Lower lobe of right lung (tissue), 2 donors: Measurements from ENCODE around the gene FHL3. TPM values are rescaled to one million over a fixed set of nuclear protein-coding genes. Genes with fewer than 3 reads are reported as not detected.

ENCODE experiments used
- ATAC-seq, 2 donors: fragments of 200-7000 bp; cut with Tn5 transposase; one replicate each; pipeline ENCODE4 v1.9.1; 2020 to 2022; ENCODE audit warnings: mild to moderate bottlenecking in 2 of 2, moderate library complexity in 2 of 2
- DNase-seq: peaks from one replicate; pipeline ENCODE4 v3.0.0-alpha.2; 2020
- H3K27ac ChIP-seq: fragments of 200-600 bp; one replicate; pipeline ENCODE4 v1.8.0; 2022
- H3K27me3 ChIP-seq: fragments of 200-600 bp; one replicate; pipeline ENCODE4 v1.8.0; 2022; ENCODE audit warnings: low read depth
- H3K36me3 ChIP-seq: fragments of 200-600 bp; one replicate; pipeline ENCODE4 v1.8.0; 2022; ENCODE audit warnings: mild to moderate bottlenecking
- H3K4me1 ChIP-seq: fragments of 200-600 bp; one replicate; pipeline ENCODE4 v1.8.0; 2022
- H3K4me3 ChIP-seq: fragments of 200-600 bp; one replicate; pipeline ENCODE4 v1.8.0; 2022; ENCODE audit warnings: mild to moderate bottlenecking
- H3K9me3 ChIP-seq: fragments of 200-600 bp; one replicate; pipeline ENCODE4 v1.8.0; 2022
- intact Hi-C: fragments of 100-400 bp; cut with DNase I; formaldehyde crosslinking; loops from one replicate; pipeline ENCODE4 v1.11.0; 2022
- total RNA-seq: library from RNA; stranded (reverse); fragmentation: NEBNext Ultra II Directional; extraction: Animal tissue kit (Norgen Biotek cat#: 25700); gene quantifications from one replicate; pipeline ENCODE4 v1.2.1, GENCODE V29; 2021
- TF ChIP-seq, protein P1 (sequence below): fragments of 200-600 bp; IDR thresholded peaks from one replicate; pipeline ENCODE4 v1.8.0; 2022; ENCODE audit warnings: antibody characterized with exemption, mild to moderate bottlenecking
- donor health status: DM: no; HTN: yes; CAD: no; lungs with severe emphysema.

Gene FHL3
- total RNA-seq, 1 donor from 2014 or later = 16.9 TPM

DNA sequence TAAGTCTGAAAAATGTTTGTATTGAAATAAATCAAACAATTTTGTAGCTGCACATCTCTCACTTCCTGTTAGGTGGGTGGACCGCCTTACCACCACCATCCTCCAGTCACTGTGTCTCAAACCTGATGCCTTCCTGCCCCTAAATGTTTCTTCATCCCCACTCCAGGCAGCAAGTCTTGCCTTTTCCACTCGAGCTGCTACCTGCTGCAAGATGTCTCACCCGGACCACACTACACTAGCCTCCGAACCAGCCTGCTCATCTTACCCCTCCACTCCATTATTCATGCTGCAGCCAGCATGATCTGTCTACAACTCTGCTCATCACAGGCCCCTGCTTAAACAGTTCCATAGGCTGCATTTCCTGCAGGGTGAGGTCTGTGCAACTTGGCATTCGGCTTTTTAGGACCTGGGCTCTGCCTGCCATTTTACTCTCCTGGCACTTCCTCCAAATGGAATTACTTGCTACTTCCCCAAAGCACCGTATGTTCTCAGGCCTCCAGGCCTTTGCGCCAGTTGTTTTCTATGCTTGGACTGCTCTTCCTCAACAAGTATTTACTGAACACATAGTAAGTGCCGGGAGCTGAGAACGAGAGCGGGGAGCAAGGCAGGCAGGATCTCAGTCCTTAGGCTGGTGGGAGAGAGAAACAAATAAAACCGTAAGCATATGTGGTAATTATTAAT is 10.3 kb downstream of the FHL3 start:
- intact Hi-C loops = no loop called here
- Histone ChIP-seq H3K27me3 (no peaks in the 10 kb centered on the region), H3K4me1 (peaks cover 52% of the 10 kb centered on the region), H3K4me3 (peak overlapping the region; percentile 59), H3K27ac (peak overlapping the region; percentile 86), H3K36me3 (peaks cover 6% of the 10 kb centered on the region), H3K9me3 (no peaks in the 10 kb centered on the region)
- TF ChIP-seq, protein P1, sequence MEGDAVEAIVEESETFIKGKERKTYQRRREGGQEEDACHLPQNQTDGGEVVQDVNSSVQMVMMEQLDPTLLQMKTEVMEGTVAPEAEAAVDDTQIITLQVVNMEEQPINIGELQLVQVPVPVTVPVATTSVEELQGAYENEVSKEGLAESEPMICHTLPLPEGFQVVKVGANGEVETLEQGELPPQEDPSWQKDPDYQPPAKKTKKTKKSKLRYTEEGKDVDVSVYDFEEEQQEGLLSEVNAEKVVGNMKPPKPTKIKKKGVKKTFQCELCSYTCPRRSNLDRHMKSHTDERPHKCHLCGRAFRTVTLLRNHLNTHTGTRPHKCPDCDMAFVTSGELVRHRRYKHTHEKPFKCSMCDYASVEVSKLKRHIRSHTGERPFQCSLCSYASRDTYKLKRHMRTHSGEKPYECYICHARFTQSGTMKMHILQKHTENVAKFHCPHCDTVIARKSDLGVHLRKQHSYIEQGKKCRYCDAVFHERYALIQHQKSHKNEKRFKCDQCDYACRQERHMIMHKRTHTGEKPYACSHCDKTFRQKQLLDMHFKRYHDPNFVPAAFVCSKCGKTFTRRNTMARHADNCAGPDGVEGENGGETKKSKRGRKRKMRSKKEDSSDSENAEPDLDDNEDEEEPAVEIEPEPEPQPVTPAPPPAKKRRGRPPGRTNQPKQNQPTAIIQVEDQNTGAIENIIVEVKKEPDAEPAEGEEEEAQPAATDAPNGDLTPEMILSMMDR = no peak
- DNase-seq (no peak), ATAC-seq (peak in 1 of 2 donors; percentile 2)

DNA sequence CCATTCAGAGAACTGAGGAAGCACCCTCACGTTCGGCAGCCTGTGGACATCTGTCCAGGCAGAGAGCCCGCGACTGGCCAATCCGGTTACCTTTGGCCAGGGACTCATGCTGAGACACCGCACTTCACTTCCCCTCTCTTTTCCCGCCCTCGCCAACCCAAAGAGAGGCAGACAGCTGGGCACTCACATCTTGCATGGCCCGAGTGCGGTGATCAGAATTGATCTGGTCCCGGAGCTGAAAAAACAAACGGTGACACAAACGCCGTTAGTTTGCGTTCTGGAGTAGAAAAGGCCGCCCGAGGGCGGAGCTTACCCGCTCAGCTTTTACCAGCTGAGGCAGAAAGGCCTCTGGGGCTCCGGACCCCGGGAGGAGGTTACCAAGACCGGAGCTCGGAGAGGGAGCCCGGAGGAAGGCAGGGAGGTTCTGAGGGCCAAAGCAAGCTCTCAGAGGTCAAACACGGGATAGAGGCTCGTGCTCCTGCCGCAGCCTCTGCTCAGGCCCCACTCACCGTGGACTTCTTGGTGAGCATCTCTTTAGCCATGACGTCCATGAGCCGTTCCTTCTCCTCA is 15.9 kb downstream of the FHL3 start:
- H3K27me3 ChIP-seq = no peaks in the 10 kb centered on the region
- no peaks in the 10 kb centered on the region for H3K9me3 ChIP-seq
- H3K4me3 ChIP-seq = peak overlapping the region; percentile 100
- intact Hi-C loops = no loop called here
- peak overlapping the region; percentile 81 for H3K27ac ChIP-seq
- ATAC-seq (peak; percentile 64 to 66), DNase-seq (peak; percentile 74)
- H3K36me3 ChIP-seq = peaks cover 35% of the 10 kb centered on the region
- peaks cover 19% of the 10 kb centered on the region for H3K4me1 ChIP-seq
- TF ChIP-seq, protein P1 = no peak

DNA sequence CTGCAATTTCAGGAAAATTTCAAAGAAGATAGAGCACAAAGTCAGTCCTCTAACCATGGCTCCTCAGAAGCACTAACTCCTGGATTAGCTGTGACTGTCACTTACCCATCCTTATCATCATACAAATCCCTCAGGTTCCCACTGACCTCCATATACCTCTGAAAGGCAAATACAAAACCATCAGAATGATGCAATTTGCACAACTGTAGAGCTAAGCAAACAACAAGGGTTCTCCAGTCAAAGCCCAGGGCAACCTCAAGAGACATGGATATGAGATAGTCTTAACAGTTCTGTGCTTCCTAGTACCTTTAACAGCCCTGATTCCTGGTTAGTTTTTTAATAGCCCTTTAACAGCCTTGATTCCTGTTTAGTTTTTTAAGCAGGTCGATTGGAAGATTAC is 17.6 kb downstream of the FHL3 start:
- DNase-seq = no peak
- intact Hi-C loops = no loop called here
- Histone ChIP-seq H3K4me3 (no peak overlapping the region), H3K27ac (no peak overlapping the region), H3K4me1 (peaks cover 18% of the 10 kb centered on the region), H3K9me3 (no peaks in the 10 kb centered on the region), H3K27me3 (no peaks in the 10 kb centered on the region), H3K36me3 (peaks cover 53% of the 10 kb centered on the region)
- TF ChIP-seq, protein P1 = no peak
- no peak for ATAC-seq

DNA sequence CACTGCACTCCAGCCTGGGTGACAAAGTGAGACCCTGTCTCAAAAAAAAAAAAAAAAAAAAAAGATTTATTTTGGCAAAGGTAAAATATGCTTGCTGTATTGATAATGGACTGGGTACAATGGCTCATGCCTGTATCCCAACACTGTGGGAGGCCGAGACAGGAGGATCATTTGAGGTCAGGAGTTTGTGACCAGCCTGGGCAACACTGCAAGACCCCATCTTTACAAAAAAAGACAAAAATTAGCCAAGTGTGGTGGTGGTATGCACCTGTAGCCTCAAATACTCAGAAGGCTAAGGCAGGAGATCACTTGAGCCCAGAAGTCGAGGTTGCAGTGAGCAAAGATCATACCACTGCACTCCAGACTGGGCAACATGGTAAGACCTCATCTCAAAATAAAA is 21.8 kb downstream of the FHL3 start:
- H3K27ac ChIP-seq = no peak overlapping the region
- H3K36me3 ChIP-seq = peaks cover 94% of the 10 kb centered on the region
- no peak for DNase-seq
- ATAC-seq = no peak
- intact Hi-C loops = no loop called here
- H3K9me3 ChIP-seq = no peaks in the 10 kb centered on the region
- TF ChIP-seq, protein P1 = no peak
- peaks cover 10% of the 10 kb centered on the region for H3K4me1 ChIP-seq
- no peak overlapping the region for H3K4me3 ChIP-seq
- H3K27me3 ChIP-seq = no peaks in the 10 kb centered on the region

DNA sequence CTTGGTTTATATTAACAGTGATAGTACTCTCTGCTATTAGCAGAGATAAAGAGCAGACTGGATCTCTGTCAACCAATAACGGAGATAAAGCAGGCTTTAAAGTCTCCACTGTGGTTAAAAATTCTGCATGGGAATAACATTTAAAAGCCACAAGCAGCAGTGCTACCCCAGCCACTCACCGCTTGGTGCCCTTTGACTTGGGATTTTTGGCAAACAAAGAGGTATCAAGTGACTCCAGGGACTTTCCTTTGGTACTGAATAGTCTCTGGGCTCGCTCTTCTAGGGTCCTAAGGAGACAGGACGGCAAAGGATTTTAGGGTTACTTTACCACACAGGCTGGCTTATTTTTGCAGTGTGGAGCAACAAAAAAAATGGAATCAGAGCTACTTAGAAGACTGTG is 26.8 kb downstream of the FHL3 start:
- ATAC-seq (no peak), DNase-seq (no peak)
- intact Hi-C loops = no loop called here
- Histone ChIP-seq H3K9me3 (no peaks in the 10 kb centered on the region), H3K36me3 (peaks cover 100% of the 10 kb centered on the region), H3K27me3 (no peaks in the 10 kb centered on the region), H3K27ac (no peak overlapping the region), H3K4me3 (no peak overlapping the region), H3K4me1 (no peaks in the 10 kb centered on the region)
- TF ChIP-seq, protein P1 = no peak
